Measurements from ENCODE around the gene STIM2.

GRCh38 chr4:26821031-26821430 is 39.6 kb upstream of the STIM2 start:
- TF ChIP-seq TARDBP (IDR thresholded peaks at IDR 0.05) (no peak), FOXM1 (IDR thresholded peaks at IDR 0.05; ENCODE audit: borderline replicate concordance) (no peak), FOXK2 (IDR thresholded peaks at IDR 0.05) (no peak), HDGF (IDR thresholded peaks at IDR 0.05; ENCODE audit: borderline replicate concordance) (no peak), FOXA1 (IDR thresholded peaks at IDR 0.05) (no peak), SUZ12 (IDR thresholded peaks at IDR 0.05) (no peak), SP1 (IDR thresholded peaks at IDR 0.05) (no peak)
